ELF-1 (cell line): ENCODE results near the gene GNG13.
"Not testable (repeated sequence)": the region's sequence is repeated elsewhere in the genome, so short reads cannot be mapped to it uniquely, and the experiment has no call there.

Experiments used
- DNase-seq: peaks from one replicate; pipeline ENCODE4 v3.0.0-alpha.2; 2016; ENCODE audit warnings: low read depth, low spot score

GNG13 gene

DNA sequence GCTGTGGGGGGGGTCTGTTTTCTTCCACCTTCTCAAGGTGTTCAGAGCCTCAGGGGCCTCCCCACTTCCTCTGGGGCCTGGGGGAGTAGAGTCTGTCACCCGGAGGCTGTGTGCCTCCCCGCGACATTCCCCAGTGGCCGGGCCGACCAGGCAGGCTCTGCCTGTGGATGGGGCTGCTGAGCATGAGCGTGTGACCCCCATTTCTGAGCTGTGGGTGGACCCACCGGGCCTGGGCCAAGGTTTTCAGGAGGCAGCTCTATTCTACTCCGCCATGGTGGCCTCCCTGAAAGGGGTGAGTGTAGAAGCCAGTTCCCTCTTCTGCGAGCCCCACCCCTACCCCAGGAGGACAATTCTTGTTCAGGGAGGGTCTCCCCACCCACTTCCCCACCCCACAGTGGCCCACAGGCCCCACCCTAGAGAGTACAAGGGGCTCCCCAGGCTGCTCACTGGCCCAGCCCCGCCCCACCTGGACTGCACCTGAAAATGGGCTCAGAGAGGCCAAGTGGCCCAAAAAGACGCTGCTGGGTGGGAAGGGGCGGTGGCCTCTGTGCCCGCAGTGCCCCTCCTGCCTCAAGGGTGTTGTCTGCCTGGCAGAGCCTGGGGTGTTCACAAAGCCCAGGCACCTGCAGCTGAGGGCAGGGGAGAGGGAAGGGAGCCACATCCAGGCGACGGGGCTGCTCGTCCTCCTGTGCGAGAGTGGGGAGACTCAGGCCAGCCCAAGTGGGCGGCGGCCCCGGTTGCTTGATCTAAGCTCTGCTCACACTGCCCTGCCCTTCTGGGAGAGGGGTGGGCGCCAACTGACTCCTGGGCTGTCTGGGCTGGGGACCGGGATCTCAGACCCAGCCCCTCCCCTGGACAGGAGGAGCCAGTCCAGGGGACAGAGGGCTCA lies 38.7 kb downstream of the GNG13 start:
- no peak for DNase-seq

DNA sequence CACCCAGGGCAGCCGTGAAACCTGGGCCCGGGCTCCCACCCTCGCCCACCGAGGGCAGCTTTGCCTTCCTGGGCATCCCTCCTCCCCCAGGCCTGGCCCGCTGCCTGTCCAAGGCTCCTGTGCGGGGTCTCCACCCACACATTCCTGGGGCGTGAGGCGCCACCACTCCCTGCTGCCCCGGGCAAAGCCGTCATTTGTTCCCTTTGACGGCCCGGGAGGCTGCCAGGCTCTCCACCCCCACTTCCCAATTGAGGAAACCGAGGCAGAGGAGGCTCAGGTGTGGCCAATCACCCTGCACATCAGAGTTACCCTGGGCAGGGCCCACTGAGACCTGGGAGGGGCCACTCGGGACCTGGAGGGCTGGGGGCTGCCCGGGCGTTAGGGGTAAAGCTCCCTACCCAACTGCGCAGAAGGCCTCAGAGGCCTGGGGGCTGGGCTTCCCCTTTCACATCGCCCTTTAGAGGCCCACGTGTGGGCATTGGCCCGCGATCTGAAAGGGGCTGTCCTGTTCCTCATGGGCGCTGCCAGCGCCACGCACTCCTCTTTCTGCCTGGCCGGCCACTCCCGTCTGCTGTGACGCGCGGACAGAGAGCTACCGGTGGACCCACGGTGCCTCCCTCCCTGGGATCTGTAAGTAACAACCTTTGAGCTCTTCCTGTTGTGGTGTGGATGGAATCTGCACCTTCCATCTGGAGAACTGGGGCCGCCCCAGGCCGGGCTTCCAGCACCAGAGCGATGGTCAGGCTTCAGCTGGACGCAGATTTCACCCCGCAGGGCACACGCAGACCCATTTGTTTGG lies 39.8 kb downstream of the GNG13 start, which contains the start of gene MSLN:
Gene MSLN (plus strand): TSS at position 190 of the 799 bp plus-strand sequence. CDS start 1,947 bp downstream, outside the sequence.
- DNase-seq, result peak; percentile 38

DNA sequence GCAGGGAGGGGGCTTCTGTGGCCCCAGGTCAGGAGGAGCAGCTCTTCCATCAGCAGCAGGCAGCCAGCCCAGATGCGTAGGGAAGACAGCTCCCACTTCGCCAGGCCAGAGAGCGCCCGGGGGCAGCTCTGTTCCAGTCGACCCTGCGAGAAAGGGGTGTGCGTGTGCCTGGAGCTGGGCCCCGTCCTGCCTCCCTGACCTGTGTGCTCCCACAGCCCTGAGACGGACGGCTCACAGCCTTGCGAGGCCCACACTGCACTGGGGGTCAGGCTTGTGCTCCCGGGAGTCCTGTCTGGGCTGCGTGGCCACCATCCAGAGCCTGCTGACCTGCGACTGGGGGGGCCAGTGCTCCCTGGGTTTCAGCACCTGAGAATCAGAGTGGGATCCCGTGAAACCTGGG lies 40.5 kb downstream of the GNG13 start:
- no peak for DNase-seq

- DNase-seq, result peak; percentile 45
These were observed 41.2 kb downstream of the GNG13 start for GRCh38 chr16:759110-759910.

DNA sequence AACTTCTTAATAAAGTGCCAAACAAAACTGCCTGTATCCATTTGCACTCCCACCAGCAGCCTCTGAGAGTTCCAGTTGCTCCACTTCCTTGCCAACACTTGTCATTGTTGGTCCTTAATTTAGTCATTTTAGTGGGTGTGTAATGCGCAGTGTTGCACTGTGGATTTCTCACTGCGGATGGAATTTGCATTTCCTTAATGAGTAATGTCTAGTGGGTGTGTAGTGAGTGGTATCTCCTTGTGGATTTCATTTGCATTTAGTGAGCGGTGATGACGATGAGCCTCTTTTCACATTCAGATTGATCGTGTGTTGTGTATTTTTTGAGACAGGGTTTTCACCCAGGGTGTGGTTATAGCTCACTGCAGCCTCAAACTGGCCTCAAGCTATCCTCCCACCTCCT lies 44.1 kb downstream of the GNG13 start:
- DNase-seq, result no peak

DNA sequence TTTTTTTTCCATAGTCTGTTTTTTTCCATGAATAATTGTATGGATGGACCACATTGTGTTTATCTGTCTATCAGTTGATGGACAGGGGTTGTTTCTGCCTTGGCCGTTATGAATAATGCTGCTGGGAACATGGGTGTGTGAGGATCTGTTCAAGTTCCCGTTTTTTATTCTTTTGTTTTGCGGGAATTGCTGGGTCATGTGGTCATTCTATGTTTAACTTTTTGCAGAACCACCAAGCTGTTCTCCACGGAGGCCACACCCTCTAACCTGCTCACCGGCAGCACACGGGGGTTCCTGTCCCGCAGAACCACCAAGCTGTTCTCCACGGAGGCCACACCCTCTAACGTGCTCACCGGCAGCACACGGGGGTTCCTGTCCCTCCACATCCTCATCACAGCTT lies 45.9 kb downstream of the GNG13 start:
- no peak for DNase-seq

DNA sequence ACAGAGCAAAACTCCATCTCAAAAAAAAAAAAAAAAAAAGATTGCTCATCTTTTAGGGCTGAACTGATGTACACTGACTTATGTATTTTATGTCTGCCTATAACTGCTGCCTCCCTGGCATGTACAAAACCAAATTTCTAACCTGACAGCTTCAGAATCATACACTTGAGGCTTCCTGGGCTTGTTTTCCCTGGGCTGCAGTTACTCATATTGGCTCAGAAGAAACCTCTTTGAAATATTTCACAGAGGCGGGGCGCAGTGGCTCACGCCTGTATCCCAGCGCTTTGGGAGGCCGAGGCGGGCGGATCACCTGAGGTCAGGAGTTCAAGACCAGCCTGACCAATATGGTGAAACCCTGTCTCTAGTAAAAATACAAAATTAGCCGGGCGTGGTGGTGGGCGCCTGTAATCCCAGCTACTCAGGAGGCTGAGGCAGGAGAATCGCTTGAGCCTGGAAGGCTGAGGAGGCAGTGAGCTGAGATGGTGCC lies 46.4 kb downstream of the GNG13 start:
- DNase-seq, result not testable (repeated sequence)

- DNase-seq, result no peak
These were observed 48.6 kb downstream of the GNG13 start for GRCh38 chr16:752007-752312.

DNA sequence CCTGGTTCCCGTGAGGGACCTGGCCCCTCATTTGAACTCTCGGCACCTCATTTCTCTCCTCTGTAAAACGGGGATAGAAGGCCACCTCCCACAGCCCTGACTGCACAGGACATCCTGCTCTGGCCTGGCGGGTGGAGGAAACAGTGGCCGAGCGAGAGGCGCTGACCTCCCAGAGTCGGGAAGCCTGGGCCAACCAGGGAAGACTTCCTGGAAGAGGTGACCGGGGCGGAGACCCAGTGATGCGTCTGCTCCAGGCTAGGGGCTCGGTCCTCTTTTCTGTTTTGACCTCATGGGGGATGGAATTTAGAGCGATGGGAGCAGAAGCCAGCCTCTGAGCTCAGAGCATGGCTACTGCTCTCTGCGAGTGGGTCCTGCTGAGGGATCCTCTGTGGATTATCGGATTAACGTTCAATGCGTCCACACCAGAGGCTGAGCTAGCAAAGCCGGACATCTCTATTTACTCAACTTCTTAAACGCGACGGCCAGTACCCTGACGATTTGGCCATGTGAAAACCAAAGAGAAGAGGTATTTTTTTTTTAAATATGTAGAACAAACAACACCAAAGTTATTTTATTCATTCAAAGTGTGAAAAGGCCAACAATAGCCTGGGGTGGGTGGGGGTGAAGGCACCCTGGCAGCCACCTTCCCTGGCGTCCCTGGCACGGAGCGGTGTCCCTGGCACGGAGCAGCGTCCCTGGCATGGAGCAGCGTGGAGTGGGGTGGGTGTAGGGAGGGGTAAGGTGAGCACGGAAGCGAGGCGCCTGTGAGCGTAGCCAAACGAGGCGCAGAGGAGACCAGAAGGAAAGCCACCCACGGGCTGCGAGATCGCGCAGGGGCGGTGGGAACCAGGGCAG lies 49.2 kb downstream of the GNG13 start:
- no peak for DNase-seq

- DNase-seq, result no peak
These were observed 50.0 kb downstream of the GNG13 start for GRCh38 chr16:750485-750884.

DNA sequence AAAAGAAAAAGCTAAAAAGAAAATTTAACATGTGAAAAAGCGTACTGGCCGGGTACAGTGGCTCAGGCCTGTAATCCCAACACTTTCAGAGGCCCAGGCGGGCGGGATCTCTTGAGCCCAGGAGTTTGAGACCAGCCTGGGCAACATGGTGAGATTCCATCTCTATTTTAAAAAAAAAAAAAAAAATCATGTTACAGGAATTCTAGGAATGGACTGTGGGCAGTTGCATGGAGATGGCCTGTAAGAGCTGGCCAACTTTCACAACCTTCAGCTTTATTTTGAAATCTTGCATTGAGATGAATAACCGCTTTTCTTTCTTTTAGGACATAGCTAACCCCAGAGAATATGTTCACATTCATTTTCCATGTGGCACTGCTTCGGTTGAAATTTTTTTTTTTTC lies 51.5 kb downstream of the GNG13 start:
- no peak for DNase-seq
